Muscle of leg (tissue), 11 donors: ENCODE measurements around the gene EPB41. TPM values are rescaled to one million over a fixed set of nuclear protein-coding genes. Genes with fewer than 3 reads are reported as not detected.
A peak's percentile ranks its signal among the peaks of the same experiment; 100 is the strongest.

Experiments used
- DNase-seq: peaks from one replicate; pipeline ENCODE4 v3.0.0; 2013
- H3K27ac ChIP-seq: one replicate; pipeline ENCODE4 v1.5.1; 2013; ENCODE audit warnings: mild to moderate bottlenecking, low read length, control low read depth
- H3K27me3 ChIP-seq: one replicate; pipeline ENCODE4 v1.6.1; 2013; ENCODE audit warnings: low read length; ENCODE audit not compliant: control insufficient read depth, insufficient read depth
- H3K36me3 ChIP-seq: one replicate; pipeline ENCODE4 v1.6.1; 2013; ENCODE audit warnings: low read length; ENCODE audit not compliant: control insufficient read depth, insufficient read depth
- H3K4me1 ChIP-seq: one replicate; pipeline ENCODE4 v1.6.1; 2013; ENCODE audit warnings: low read length; ENCODE audit not compliant: control insufficient read depth, insufficient read depth
- H3K4me3 ChIP-seq: one replicate; pipeline ENCODE4 v1.5.1; 2013; ENCODE audit warnings: low read length, control low read depth
- H3K9me3 ChIP-seq: replicated peaks from 2 replicates; pipeline ENCODE4 v1.6.1; 2013; ENCODE audit warnings: low read depth, low read length; ENCODE audit not compliant: control insufficient read depth
- WGBS: methylation state at CpG from one replicate; pipeline ENCODE4 v1.1.5; 2013; ENCODE audit warnings: missing lambda C conversion rate; ENCODE audit not compliant: insufficient coverage; 5-methylcytosine and 5-hydroxymethylcytosine counted together
- polyA plus RNA-seq, 8 donors: library from polyadenylated mRNA; unstranded; fragments of 120-200 nt; gene quantifications; one replicate each; pipeline versions ENCODE4 v1.2.1 to v1.2.3, GENCODE V29; 2013; ENCODE audit warnings: inconsistent platforms in 1 of 8, low replicate concordance in 1 of 8; ENCODE audit not compliant: insufficient read length in 8 of 8, insufficient read depth in 1 of 8
- total RNA-seq: library from RNA; stranded (reverse); fragments of 120-200 nt; gene quantifications from one replicate; pipeline ENCODE4 v1.2.4, GENCODE V29; 2013

EPB41 gene
- total and polyA plus RNA-seq, 9 donors = 7.2 to 14.3 (median 9.5) TPM

- no peak for DNase-seq
- Histone ChIP-seq H3K4me1 (no peaks in the 10 kb centered on the region), H3K36me3 (no peaks in the 10 kb centered on the region), H3K4me3 (no peak overlapping the region), H3K27me3 (no peaks in the 10 kb centered on the region), H3K27ac (no peak overlapping the region), H3K9me3 (no peaks in the 10 kb centered on the region)
- 96% methylated on average over 3 of the region's 4 CpGs for WGBS
These were observed 11.1 kb downstream of the EPB41 start for GRCh38 chr1:28925350-28925891.

GRCh38 chr1:28926629-28927265 lies 12.4 kb downstream of the EPB41 start:
- H3K27ac ChIP-seq = peak overlapping the region; percentile 22
- H3K4me3 ChIP-seq = no peak overlapping the region
- peak; percentile 60 for DNase-seq
- H3K36me3 ChIP-seq = no peaks in the 10 kb centered on the region
- no peaks in the 10 kb centered on the region for H3K4me1 ChIP-seq
- WGBS = 14% methylated on average over 1 of the region's 2 CpGs
- H3K9me3 ChIP-seq = no peaks in the 10 kb centered on the region
- no peaks in the 10 kb centered on the region for H3K27me3 ChIP-seq

GRCh38 chr1:28927266-28927647 lies 12.9 kb downstream of the EPB41 start:
- no peak overlapping the region for H3K4me3 ChIP-seq
- H3K27ac ChIP-seq = peak overlapping the region; percentile 22
- H3K36me3 ChIP-seq = no peaks in the 10 kb centered on the region
- no peaks in the 10 kb centered on the region for H3K27me3 ChIP-seq
- no peaks in the 10 kb centered on the region for H3K4me1 ChIP-seq
- no CpG with 5 or more reads among the region's 3 CpGs for WGBS
- no peak for DNase-seq
- H3K9me3 ChIP-seq = no peaks in the 10 kb centered on the region

- DNase-seq = peak; percentile 56
- Histone ChIP-seq H3K4me1 (no peaks in the 10 kb centered on the region), H3K9me3 (no peaks in the 10 kb centered on the region), H3K4me3 (no peak overlapping the region), H3K36me3 (no peaks in the 10 kb centered on the region), H3K27me3 (no peaks in the 10 kb centered on the region), H3K27ac (no peak overlapping the region)
- no CpG with 5 or more reads among the region's 1 CpG for WGBS
These were observed 13.4 kb downstream of the EPB41 start for GRCh38 chr1:28927648-28928313.

GRCh38 chr1:28928314-28928941 lies 14.1 kb downstream of the EPB41 start:
- no peak for DNase-seq
- Histone ChIP-seq H3K4me1 (no peaks in the 10 kb centered on the region), H3K4me3 (no peak overlapping the region), H3K9me3 (no peaks in the 10 kb centered on the region), H3K36me3 (no peaks in the 10 kb centered on the region), H3K27me3 (no peaks in the 10 kb centered on the region), H3K27ac (no peak overlapping the region)
- no CpG with 5 or more reads among the region's 2 CpGs for WGBS

GRCh38 chr1:28933277-28933676 lies 18.9 kb downstream of the EPB41 start:
- no peaks in the 10 kb centered on the region for H3K27me3 ChIP-seq
- H3K36me3 ChIP-seq = no peaks in the 10 kb centered on the region
- no peak overlapping the region for H3K27ac ChIP-seq
- no peaks in the 10 kb centered on the region for H3K9me3 ChIP-seq
- DNase-seq = no peak
- H3K4me1 ChIP-seq = no peaks in the 10 kb centered on the region
- WGBS = no CpG with 5 or more reads among the region's 2 CpGs
- H3K4me3 ChIP-seq = no peak overlapping the region

GRCh38 chr1:28933918-28934317 lies 19.5 kb downstream of the EPB41 start:
- H3K4me3 ChIP-seq = no peak overlapping the region
- no peaks in the 10 kb centered on the region for H3K27me3 ChIP-seq
- H3K27ac ChIP-seq = no peak overlapping the region
- no peak for DNase-seq
- no peaks in the 10 kb centered on the region for H3K4me1 ChIP-seq
- H3K9me3 ChIP-seq = no peaks in the 10 kb centered on the region
- no peaks in the 10 kb centered on the region for H3K36me3 ChIP-seq

GRCh38 chr1:28934676-28935075 lies 20.3 kb downstream of the EPB41 start:
- H3K36me3 ChIP-seq = no peaks in the 10 kb centered on the region
- no peak overlapping the region for H3K27ac ChIP-seq
- no peak for DNase-seq
- WGBS = 95% methylated on average over 4 of the region's 5 CpGs
- H3K27me3 ChIP-seq = no peaks in the 10 kb centered on the region
- H3K4me1 ChIP-seq = no peaks in the 10 kb centered on the region
- no peak overlapping the region for H3K4me3 ChIP-seq
- H3K9me3 ChIP-seq = no peaks in the 10 kb centered on the region

GRCh38 chr1:28935293-28935692 lies 20.9 kb downstream of the EPB41 start:
- no peaks in the 10 kb centered on the region for H3K9me3 ChIP-seq
- WGBS = 81% methylated on average over 3 of the region's 5 CpGs
- H3K4me3 ChIP-seq = no peak overlapping the region
- H3K27me3 ChIP-seq = no peaks in the 10 kb centered on the region
- no peak overlapping the region for H3K27ac ChIP-seq
- H3K4me1 ChIP-seq = no peaks in the 10 kb centered on the region
- H3K36me3 ChIP-seq = no peaks in the 10 kb centered on the region
- DNase-seq = no peak

- WGBS = no CpG with 5 or more reads among the region's 1 CpG
- no peaks in the 10 kb centered on the region for H3K4me1 ChIP-seq
- H3K27me3 ChIP-seq = no peaks in the 10 kb centered on the region
- no peak overlapping the region for H3K27ac ChIP-seq
- no peaks in the 10 kb centered on the region for H3K9me3 ChIP-seq
- H3K4me3 ChIP-seq = no peak overlapping the region
- H3K36me3 ChIP-seq = no peaks in the 10 kb centered on the region
- no peak for DNase-seq
These were observed 21.7 kb downstream of the EPB41 start for GRCh38 chr1:28936094-28936493.
